Transverse colon (tissue), 4 donors: ENCODE measurements around the gene MCM3. TPM values are rescaled to one million over a fixed set of nuclear protein-coding genes. Genes with fewer than 3 reads are reported as not detected.

Experiments used
- DNase-seq: peaks from one replicate; pipeline ENCODE4 v3.0.0-alpha.2; 2019
- H3K27ac ChIP-seq, 4 donors: fragments of 200-600 bp; sonication (generic); 2 replicates each; pipeline ENCODE4 v1.5.1; 2016 to 2018; ENCODE audit warnings: inconsistent platforms in 4 of 4
- H3K27me3 ChIP-seq: fragments of 200-600 bp; sonication (generic); 2 replicates; pipeline ENCODE4 v1.5.1; 2017; ENCODE audit warnings: inconsistent platforms
- H3K36me3 ChIP-seq, 4 donors: fragments of 200-600 bp; sonication (generic); 2 replicates each; pipeline ENCODE4 v1.5.1; 2017 to 2019; ENCODE audit warnings: inconsistent platforms in 4 of 4
- H3K4me1 ChIP-seq, 4 donors: fragments of 200-600 bp; sonication (generic); 2 replicates each; pipeline ENCODE4 v1.5.1; 2017 to 2020; ENCODE audit warnings: inconsistent platforms in 4 of 4
- H3K4me3 ChIP-seq, 4 donors: fragments of 200-600 bp; sonication (generic); 1 replicate in 1 of 4; 2 replicates in 3 of 4; pipeline versions ENCODE4 v1.5.1 to v1.6.1; 2017 to 2019; ENCODE audit warnings: inconsistent platforms in 4 of 4
- H3K9me3 ChIP-seq, 2 donors: fragments of 200-600 bp; sonication (generic); 2 replicates each; pipeline ENCODE4 v1.5.1; 2017 to 2019; ENCODE audit warnings: inconsistent platforms in 2 of 2
- EP300 ChIP-seq: sonication (generic); formaldehyde crosslinking; IDR thresholded peaks from one replicate; pipeline ENCODE4 v1.6.1; 2017; ENCODE audit warnings: antibody characterized with exemption, low read depth
- POLR2A ChIP-seq: fragments of 450-650 bp; IDR thresholded peaks from one replicate; pipeline ENCODE4 v1.6.1; 2016; ENCODE audit warnings: antibody characterized with exemption, mild to moderate bottlenecking, moderate library complexity
- POLR2AphosphoS5 ChIP-seq, 3 donors: sonication (generic); formaldehyde crosslinking; IDR thresholded peaks; one replicate each; pipeline ENCODE4 v1.6.1; 2016; ENCODE audit warnings: antibody characterized with exemption in 3 of 3
- WGBS, 2 donors: methylation state at CpG; one replicate each; pipeline ENCODE4 v1.1.5; 2018; ENCODE audit warnings: low coverage in 1 of 2; 5-methylcytosine and 5-hydroxymethylcytosine counted together
- in situ Hi-C, 4 donors: fragments of 200-750 bp; cut with MboI; loops; one replicate each; pipeline versions ENCODE4 v1.15.0 to v1.15.1; 2017; ENCODE audit warnings: low sequenced_read_pairs in 3 of 4, low pct_ligation_motif_present in 1 of 4, low pct_unique_long_range_greater_than_20kb in 1 of 4
- intact Hi-C: fragments of 100-400 bp; cut with DNase I; formaldehyde crosslinking; loops from one replicate; pipeline ENCODE4 v1.15.1; 2023; ENCODE audit warnings: low total_unique reads
- total RNA-seq, 4 donors: library from RNA; depleted of rRNA; stranded (reverse); fragments of >200 nt; gene quantifications; one replicate each; pipeline ENCODE4 v1.1.0, GENCODE V29; 2016
- TF ChIP-seq, protein P1 (sequence below), 5 experiments: fragments of 200-600 bp in 3 of 5; fragments of 450-650 bp in 2 of 5; sonication (generic) in 3 of 5; IDR thresholded peaks; 1 replicate in 2 of 5; 2 replicates in 3 of 5; pipeline ENCODE4 v1.5.1; 2016 to 2017; ENCODE audit warnings: antibody characterized with exemption in 5 of 5, inconsistent platforms in 3 of 5, mild to moderate bottlenecking in 2 of 5, moderate library complexity in 1 of 5

The MCM3 gene
- total RNA-seq, 4 donors from 2014 or later: 13.5 to 27.3 (median 24.2) TPM

GRCh38 chr6:52301326-52301725 is 16.8 kb upstream of the MCM3 start:
- H3K4me1 ChIP-seq: peaks cover 10 to 34% (median 24%) of the 10 kb centered on the region in 4 donors
- WGBS, 2 donors: 86 to 100% methylated on average over 1 of the region's 1 CpG
- in situ Hi-C loops (no loop called here), intact Hi-C loops (no loop called here)
- no peaks in the 10 kb centered on the region for H3K27me3 ChIP-seq
- TF ChIP-seq, protein P1, sequence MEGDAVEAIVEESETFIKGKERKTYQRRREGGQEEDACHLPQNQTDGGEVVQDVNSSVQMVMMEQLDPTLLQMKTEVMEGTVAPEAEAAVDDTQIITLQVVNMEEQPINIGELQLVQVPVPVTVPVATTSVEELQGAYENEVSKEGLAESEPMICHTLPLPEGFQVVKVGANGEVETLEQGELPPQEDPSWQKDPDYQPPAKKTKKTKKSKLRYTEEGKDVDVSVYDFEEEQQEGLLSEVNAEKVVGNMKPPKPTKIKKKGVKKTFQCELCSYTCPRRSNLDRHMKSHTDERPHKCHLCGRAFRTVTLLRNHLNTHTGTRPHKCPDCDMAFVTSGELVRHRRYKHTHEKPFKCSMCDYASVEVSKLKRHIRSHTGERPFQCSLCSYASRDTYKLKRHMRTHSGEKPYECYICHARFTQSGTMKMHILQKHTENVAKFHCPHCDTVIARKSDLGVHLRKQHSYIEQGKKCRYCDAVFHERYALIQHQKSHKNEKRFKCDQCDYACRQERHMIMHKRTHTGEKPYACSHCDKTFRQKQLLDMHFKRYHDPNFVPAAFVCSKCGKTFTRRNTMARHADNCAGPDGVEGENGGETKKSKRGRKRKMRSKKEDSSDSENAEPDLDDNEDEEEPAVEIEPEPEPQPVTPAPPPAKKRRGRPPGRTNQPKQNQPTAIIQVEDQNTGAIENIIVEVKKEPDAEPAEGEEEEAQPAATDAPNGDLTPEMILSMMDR (IDR thresholded peaks at IDR 0.05): no peak
- TF ChIP-seq POLR2AphosphoS5 (IDR thresholded peaks at IDR 0.05): no peak
- TF ChIP-seq POLR2A: no peak
- TF ChIP-seq EP300: no peak
- no peak for DNase-seq
- no peak overlapping the region for H3K27ac ChIP-seq
- no peaks in the 10 kb centered on the region for H3K9me3 ChIP-seq
- H3K4me3 ChIP-seq: no peak overlapping the region
- no peaks in the 10 kb centered on the region for H3K36me3 ChIP-seq

DNA sequence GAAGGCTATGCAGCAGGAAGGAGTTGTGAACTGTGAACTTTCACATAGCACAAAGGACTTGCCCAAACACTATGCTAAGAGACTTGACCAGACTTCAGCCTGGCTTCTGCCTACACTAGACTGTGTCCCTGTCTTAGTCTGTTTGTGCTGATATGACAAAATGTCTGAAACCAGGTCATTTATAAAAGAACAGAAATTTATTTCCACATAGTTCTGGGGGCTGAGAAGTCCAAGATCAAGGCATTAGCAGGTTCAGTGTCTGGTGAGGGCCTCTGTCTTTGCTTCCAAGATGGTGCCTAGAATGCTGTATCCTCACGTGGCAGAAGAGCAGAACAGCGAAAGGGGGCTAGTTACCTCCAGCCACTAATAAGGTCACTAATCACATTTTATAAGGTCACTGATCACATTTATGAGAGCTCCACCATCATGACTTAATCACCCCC is 16.0 kb upstream of the MCM3 start:
- Histone ChIP-seq H3K4me1 (peaks cover 9 to 26% (median 22%) of the 10 kb centered on the region in 4 donors), H3K9me3 (no peaks in the 10 kb centered on the region), H3K27ac (no peak overlapping the region), H3K4me3 (no peak overlapping the region), H3K27me3 (no peaks in the 10 kb centered on the region), H3K36me3 (no peaks in the 10 kb centered on the region)
- no peak for DNase-seq
- WGBS, 2 donors: 50 to 93% methylated on average over 2 of the region's 2 CpGs
- TF ChIP-seq EP300 (no peak), POLR2AphosphoS5 (IDR thresholded peaks at IDR 0.05) (no peak), POLR2A (no peak)
- TF ChIP-seq, protein P1 (IDR thresholded peaks at IDR 0.05): no peak
- in situ Hi-C loops: no loop called here
- intact Hi-C loops: no loop called here

- 91% methylated on average over 3 of the region's 3 CpGs; no CpG with 5 or more reads in 1 of the 2 donors for WGBS, 2 donors
- Histone ChIP-seq H3K4me3 (no peak overlapping the region), H3K27ac (no peak overlapping the region), H3K27me3 (no peaks in the 10 kb centered on the region), H3K4me1 (peaks cover 4 to 18% (median 14%) of the 10 kb centered on the region in 4 donors), H3K36me3 (no peaks in the 10 kb centered on the region), H3K9me3 (no peaks in the 10 kb centered on the region)
- no peak for TF ChIP-seq EP300
- TF ChIP-seq POLR2A: no peak
- TF ChIP-seq, protein P1 (IDR thresholded peaks at IDR 0.05): no peak
- no peak for TF ChIP-seq POLR2AphosphoS5 (IDR thresholded peaks at IDR 0.05)
- intact Hi-C loops: no loop called here
- in situ Hi-C loops: loop anchor here (10.0 to 25.0 kb wide), 4 partner anchors 95 to 363 kb away; partner anchors contain the start of genes TMEM14A (in 2 of the 4), EFHC1 (in 1 of the 4) and TRAM2 (in 1 of the 4)
- DNase-seq: no peak
Observed at GRCh38 chr6:52299653-52300052, 15.1 kb upstream of the MCM3 start.

GRCh38 chr6:52297433-52297832 is 12.9 kb upstream of the MCM3 start:
- Histone ChIP-seq H3K36me3 (no peaks in the 10 kb centered on the region), H3K27ac (no peak overlapping the region), H3K27me3 (no peaks in the 10 kb centered on the region), H3K4me3 (no peak overlapping the region), H3K4me1 (no peaks in the 10 kb centered on the region), H3K9me3 (no peaks in the 10 kb centered on the region)
- no peak for TF ChIP-seq POLR2AphosphoS5 (IDR thresholded peaks at IDR 0.05)
- no peak for TF ChIP-seq EP300
- no peak for TF ChIP-seq POLR2A
- intact Hi-C loops (no loop called here), in situ Hi-C loops (loop anchor here (10.0 to 25.0 kb wide), 4 partner anchors 97 to 365 kb away; partner anchors contain the start of genes TMEM14A (in 2 of the 4), EFHC1 (in 1 of the 4) and TRAM2 (in 1 of the 4))
- no peak for DNase-seq
- WGBS, 2 donors: 76 to 83% methylated on average over 3 of the region's 3 CpGs
